GM19099 (cell line): ENCODE results near the gene RAB27A.
A peak's percentile ranks its signal among the peaks of the same experiment; 100 is the strongest.

Source experiments
- POLR2A ChIP-seq: IDR thresholded peaks from 3 replicates; pipeline ENCODE4 v1.6.1; 2011; ENCODE audit warnings: low read depth; ENCODE audit not compliant: insufficient read length; ENCODE audit errors: extremely low read depth

Gene RAB27A

DNA sequence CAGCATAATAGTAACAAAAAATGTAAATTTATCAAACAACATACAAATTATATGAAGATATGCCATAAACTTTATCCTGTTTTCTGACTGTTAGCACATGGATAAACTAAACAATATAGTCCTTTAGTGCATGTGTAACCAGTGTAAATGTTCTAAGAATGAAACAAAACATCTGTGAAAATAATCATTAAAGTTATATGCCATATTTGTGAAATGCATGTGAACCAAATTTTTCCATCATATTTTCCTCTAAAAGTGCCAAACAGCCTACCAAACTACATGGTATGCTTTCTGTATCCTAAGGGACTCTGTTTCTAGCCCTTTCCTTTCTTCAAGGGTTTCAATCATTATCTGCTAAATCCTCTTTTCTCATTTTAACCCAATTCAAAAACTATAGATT, 69.0 kb downstream of the RAB27A start:
- TF ChIP-seq POLR2A, result no peak

DNA sequence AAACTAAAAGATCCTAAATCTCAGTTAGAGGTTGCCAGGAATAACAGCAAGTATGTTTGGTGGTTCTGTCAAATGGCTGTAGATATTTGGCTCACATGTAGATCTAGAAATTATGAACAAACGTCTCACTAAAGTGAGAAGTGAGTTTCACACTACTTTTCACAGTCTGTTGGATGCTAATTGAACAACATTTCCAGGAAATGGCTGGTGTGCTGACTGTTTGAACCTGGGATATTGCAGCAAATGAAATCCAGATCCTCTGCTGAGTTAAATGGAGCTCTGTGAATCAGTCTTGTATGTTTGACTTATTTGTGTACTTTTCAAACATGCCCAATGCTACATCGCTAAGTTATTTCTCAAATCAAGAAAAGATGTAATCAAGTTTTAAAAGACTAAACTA, 71.6 kb downstream of the RAB27A start:
- no peak for TF ChIP-seq POLR2A

DNA sequence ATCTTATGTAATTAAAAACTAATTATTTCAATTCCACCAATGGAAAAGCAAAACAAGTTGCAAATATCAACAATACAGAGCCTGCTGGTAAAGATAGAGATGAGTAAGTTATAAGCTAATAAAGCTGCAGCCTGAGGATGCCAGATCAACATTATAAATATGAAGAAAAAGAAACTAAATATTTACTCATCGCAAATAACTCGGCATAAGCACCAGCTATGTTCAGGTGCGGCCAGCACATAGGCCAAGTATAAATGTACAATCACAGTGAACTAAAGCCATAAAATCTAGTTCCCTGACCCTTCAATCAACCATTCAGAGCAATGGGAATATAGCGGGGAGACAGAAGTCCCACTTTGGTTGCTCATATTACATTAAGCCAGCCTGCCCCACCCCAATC, 85.1 kb downstream of the RAB27A start:
- no peak for TF ChIP-seq POLR2A

- no peak for TF ChIP-seq POLR2A
These were observed 87.4 kb downstream of the RAB27A start for GRCh38 chr15:55202206-55202605.

DNA sequence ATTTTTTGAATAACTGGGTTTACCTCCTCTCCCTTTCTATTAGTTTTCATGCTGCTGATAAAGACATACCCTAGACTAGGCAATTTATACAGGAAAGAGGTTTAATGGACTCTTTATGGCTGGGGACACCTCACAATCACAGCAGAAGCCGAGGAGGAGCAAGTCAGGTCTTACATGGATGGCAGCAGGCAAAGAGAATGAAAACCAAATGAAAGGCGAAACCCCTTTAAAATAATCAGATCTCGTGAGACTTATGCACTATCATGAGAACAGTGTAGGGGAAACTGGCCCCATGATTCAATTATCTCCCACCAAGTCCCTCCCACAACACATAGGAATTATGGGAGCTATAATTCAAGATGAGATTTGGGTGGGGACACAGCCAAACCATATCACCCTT, 90.9 kb downstream of the RAB27A start:
- no peak for TF ChIP-seq POLR2A

DNA sequence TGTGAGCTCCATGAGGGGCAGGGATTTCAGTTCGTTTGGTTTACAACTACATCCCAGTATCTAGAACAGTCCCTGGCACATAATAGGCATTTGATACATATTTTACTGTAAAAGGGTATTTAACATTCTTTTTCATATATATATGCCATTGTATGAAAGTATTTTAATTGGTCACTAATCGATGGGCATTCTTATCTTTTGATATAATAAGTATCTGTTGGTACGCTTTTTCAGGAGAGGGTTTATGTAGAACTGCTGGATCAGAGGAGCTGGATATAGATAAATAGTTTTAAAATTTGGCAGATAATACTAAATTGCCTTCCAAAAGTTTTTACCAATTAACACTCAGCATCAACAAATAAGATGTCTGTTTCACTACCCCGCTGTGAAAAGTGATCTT, 91.9 kb downstream of the RAB27A start:
- TF ChIP-seq POLR2A, result no peak

DNA sequence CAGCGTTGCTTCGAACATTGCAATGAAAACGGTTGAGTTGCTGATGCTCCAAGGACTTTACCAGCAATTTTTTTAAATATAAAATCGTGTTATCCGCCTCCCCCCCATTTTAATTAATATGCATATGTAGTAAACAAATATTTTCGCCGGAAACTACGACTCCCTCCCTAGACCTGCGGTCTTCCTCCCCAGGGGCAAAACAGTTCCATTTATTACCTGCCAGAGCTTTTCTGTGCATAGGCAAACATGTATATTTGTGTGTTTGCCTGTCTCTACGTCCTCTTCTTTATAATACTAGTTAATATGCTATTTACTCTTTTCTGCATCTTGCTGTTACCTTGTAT, 92.3 kb downstream of the RAB27A start:
- no peak for TF ChIP-seq POLR2A

GRCh38 chr15:55196458-55197361, 92.9 kb downstream of the RAB27A start, which contains the start of gene RSL24D1:
TSS of gene RSL24D1 (minus strand) at chr15:55196941. CDS start at chr15:55196890, 51 bp downstream.
- TF ChIP-seq POLR2A, result peak; percentile 93

- TF ChIP-seq POLR2A, result no peak
These were observed 93.6 kb downstream of the RAB27A start for GRCh38 chr15:55195996-55196395.

GRCh38 chr15:55194256-55194655, 95.4 kb downstream of the RAB27A start:
- TF ChIP-seq POLR2A, result no peak

DNA sequence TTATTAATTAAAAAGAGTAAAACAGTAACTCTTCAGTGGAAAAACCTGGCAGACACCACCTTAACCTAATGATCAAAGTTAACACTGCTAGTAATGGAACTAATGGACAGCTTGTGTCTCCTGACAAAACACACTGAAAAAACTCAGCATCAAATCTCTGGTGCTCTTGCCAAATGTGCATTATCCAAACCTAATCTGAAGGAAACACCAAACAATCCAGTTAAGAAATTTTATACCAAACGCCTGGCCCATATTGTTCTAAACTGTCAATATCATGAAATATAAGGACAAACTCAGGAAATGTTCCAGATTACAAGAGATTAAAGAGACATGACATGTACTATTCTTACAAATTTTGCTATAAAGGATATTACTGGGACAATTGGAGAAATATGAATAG, 103.3 kb downstream of the RAB27A start:
- TF ChIP-seq POLR2A, result no peak

DNA sequence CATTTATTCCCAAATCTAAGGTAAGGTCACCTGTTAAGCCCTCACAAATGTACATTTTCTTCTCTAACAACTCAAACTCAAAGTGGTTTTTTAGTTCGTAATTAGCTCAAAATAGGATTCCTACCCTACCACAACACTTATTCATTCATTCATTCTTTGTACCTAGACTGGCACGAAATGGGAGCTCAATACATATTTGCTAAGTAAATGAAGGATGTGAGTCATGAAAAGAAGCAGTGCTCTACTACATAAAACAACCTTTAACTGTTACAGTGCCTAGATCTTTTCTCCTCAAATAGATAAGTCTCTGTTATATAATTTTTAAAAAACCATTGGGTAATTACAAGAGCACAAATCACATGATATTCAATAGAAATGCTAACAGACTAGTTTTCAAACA, 105.9 kb downstream of the RAB27A start:
- no peak for TF ChIP-seq POLR2A

DNA sequence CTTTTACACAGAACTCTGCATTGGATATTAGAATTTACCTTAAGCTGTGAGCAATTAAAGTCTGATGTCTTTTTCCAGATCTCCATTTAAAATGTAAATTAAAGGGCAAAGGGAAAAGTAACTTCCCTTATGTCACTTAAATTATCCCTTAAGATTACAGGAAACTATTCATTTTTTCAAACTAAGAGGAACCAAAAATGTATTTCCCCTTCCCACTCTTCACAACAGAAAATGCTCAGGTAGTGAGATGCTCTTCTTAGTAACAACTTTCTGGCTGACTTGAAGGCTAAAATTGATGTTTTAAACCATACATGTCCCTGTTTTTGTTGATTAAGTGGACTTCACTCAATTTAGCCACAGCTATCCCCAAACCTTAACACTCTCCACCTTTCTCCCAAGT, 110.5 kb downstream of the RAB27A start:
- no peak for TF ChIP-seq POLR2A

DNA sequence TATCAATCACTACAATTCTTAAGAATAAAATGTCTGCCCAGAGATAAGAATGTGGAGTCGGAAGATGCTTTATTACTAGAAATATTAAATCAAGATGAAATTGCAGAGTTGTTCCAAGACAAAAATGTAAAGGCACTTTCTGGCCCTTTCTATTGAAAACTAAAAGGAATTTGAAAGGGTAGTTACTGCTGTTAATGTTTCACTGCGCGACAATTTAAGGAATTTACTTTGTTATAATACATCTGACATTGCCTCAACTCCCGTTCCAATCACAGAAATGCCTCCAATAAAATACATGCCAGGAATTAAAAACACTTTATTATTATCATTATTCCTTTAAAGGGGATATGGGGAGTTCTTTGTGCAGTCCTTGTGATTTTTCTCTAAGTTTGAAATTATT, 119.3 kb downstream of the RAB27A start:
- TF ChIP-seq POLR2A, result no peak

DNA sequence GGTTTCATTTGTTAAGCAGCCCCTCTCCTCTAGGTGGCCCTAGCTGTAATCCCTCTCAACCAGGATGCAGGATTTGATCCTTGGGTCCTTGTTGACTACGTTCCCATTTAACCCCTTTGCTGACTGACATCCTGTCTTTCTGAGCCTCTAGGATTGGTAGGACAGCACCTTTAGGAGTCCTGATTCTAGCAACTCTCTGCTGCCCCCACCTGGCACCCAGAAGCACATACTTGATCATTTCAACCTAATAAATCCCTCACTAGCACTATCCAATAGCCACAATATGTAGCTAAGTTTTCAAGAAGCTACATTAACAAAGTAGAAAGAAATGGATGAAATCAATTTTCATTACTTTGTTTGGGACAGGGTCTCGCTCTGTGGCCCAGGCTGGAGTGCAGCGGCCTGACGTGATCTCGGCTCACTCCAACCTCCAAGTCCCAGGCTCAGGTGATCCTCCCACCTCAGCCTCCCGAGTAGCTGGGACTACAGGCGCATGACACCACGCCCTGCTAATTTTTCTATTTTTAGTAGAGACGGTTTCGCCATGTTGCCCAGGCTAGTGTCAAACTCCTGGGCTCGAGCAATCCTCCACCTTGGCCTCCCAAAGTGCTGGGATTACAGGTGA, 121.2 kb downstream of the RAB27A start:
- TF ChIP-seq POLR2A, result no peak

GRCh38 chr15:55164284-55164683, 125.3 kb downstream of the RAB27A start:
- TF ChIP-seq POLR2A, result no peak
